Amygdala (tissue), 56 donors: ENCODE data around the gene BLOC1S2.
"Not testable (repeated sequence)": the region's sequence is repeated elsewhere in the genome, so short reads cannot be mapped to it uniquely, and the experiment has no call there.

Experiments
- DNase-seq, 56 donors: peaks; one replicate each; lab custom pipeline; 2025; lab: John Stamatoyannopoulos, UW

The BLOC1S2 gene

DNA sequence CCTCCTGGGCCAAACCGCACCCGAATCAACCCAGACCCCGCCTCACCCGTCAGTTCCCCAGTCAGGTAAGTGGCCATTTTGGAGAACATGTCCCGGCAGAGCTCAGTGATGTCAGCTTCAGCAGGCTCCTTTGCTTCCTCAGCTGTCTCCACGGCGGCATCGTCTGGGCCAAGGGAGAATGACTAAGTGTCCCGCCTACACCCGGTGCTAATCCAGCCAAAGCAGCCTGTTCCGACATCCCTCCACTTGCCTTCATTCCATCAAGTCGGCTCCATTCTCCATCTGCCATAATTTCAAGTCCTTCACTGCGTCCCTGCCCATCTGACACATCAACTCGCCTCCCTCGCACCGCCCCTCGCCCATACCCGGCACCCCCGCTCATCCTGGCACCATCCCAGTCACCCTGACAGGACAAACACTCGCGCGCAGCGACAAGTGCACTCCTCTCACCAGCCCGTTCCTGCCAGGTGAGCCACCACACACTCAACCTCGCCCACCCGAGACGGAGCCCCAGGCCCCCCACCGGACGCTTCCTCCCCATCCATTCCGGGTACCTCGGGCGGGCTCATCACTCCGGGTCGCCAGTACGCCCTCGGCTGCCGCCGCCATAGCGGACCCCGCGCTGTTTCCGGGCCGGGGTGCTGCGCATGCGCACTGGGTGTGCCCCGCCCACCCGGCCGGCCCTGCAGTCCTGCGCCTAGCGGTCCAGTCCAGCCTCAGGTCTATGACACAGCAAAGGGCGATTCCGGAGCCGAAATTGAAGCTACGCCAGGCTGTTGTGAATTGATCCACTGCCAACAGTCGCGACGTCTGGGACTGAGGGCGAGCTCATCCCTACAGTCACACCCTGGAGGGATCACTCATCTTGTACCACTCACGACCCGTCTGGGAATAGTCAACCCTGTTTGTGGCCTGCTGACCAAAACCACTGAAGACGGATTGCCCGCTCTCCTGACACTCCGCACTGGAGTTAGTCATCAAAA lies at the start of gene BLOC1S2:
Gene BLOC1S2 (minus strand): TSS at position 630 of the 983 bp plus-strand sequence. CDS start 21 bp downstream, at position 609.
- DNase-seq: peak; percentile 56 to 96 (median 86)

DNA sequence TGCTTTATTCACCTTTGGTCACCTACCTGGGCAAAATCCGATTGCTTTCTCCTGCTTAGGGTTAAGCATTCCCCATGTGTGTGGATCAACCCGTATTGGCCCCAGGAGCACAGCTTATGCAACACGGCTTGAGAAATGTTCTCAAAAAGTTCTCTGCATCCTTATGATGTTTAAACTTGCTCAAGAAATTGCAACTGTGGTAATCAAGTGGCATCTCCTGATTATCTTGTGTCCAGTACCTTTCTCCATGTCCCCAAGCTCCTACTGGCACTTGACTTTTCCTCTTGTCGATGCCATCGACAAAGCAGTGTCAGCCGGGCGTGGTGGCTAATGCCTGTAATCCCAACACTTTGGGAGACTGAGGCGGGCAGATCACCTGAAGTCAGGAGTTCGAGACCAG lies 48.3 kb upstream of the BLOC1S2 start:
- no peak for DNase-seq

DNA sequence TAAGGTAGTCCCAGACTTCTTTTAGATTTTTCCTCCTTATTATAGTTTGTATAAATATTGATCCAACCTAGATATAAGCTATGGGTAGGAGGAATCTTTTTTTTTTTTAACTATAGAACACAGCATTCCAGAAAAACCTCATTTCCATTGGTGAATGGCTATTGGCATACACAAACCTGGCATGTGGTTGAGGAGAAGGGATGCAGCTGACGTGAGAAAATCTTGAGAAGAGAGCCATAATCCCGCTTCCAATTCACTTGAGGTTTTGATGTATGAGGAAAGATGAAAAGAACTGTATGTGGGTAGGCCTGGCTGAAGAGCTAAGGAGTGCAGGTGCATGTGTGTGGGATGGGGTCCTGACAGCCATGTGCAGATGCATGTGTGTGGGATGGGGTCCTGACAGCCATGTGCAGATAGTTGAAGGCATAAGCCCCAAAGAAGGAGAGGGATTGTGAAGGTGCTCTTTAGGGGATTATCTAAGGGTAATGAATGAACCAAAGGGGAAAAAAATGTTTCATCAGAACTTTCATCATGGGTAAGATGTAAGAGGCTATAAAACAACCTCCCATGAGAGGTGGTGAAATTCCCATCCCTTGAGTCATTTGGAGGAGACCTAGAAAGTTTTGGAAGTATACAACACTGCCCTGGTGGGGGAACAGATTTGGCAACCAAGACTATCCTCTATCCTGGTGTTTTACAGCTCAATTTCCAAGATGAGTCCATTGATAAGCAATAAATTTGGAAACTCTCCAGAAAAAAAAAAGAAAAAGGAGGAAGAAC lies 47.4 kb upstream of the BLOC1S2 start:
- DNase-seq: no peak

DNA sequence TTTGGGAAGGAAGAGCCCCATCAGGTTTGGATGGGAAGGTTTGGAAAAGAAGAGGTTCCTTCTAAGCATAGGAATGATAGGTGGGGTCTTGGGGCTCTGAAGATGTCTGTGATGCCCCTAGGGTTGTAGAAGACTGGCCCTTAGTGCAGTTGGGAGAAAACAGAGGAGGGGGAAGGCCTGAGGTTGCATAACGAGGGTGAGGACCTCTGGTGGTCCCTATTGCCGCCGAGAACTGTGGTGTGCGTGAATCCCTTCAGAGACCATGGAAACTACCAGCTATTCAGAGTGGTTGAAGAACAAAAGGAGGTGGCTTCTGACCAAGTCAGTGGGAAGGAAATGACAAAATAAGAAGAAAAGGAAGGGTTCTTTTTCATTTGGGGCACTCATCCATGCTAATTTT lies 46.6 kb upstream of the BLOC1S2 start:
- DNase-seq: no peak

DNA sequence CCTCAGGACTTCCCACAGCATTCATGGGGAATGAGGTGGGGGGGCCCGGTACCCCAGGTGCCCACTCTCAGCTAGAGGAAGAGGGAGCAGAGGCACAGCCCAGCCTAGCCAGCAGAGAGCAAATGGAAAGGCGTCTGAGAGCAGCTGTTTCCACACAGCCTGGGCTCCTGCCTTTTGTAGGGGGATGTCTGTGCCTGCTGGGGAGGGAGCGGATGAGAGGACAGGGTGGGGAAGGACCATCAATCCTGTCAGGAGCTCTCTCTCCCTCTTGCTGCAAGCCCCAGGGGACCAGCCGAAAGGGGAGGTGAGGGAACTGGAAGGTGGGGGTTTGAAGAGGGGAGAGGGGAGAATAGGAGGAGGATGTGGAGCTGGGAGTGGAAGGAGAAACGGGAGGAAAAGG lies 43.6 kb upstream of the BLOC1S2 start, which contains the start of gene PKD2L1:
Gene PKD2L1 (minus strand): TSS at position 150 of the 400 bp plus-strand sequence. CDS start 125 bp downstream, at position 25.
- no peak for DNase-seq

DNA sequence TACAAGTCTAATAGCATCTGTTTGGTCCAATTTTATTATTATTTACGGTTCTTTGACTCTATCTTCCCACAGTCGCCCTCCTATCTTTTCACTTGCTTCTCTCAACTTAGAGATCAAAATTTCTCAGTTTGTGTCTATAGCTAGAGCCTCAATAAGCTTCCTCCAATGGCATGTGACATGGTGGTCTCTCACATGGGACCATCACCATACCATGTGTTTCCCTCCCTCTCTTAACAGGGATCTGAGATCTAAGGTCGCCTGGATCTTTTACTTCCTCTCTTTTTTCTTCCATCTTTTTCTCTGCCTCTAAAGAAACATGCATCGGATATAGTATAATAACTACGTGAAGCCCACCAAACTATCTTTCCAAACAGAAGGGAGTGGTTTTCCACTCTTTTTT lies 41.7 kb upstream of the BLOC1S2 start:
- DNase-seq: no peak

DNA sequence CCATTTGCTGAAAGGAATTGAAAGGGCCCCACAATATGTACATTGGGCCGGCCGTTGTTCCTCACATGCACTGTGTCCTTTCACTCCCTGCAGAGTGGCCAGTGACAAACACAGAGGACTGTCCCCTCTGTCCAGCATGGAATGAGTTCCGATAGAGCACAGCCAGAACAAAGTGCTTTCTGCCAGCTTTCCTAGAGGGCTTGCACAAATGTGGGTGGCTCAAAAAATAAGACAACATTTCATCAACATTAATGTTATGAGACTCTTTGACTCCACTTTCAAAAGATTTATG lies 41.2 kb upstream of the BLOC1S2 start:
- DNase-seq: peak in 2 of 56 donors; percentile 20 to 41

DNA sequence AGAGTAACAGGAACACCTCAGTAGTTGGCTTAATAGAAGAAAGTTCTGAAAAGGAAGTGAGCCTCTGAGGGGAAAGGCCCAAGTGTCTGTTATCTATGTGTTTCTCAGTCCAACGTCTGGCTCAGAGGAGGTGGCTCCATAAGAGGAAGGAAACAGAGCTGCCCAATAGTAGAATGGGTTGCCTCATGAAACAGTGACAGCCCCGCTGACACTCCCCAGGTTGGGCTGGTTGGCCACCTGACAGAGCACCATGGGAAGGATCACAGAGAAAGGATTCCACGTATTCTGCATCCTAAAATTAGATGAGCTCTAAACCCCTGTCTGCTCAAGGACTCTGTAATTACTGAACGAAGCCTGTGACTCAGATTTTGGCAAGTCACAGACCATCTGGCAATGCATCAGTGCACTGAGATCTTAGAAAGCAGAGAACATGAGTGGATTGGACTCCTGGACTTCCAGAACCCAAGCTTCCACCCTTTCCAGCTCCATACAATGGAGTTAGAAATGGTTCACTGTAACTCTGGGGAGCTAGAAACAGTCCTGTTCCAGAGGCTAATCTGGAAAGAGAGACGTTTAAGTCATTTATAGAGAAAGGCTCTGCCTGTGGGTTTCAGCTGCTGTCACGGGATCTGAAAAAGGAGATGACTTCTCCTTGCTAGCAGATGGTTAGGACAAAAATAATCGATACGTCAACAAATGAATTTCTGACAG lies 40.7 kb upstream of the BLOC1S2 start:
- peak in 17 of 56 donors; percentile 9 to 61 (median 28) for DNase-seq

DNA sequence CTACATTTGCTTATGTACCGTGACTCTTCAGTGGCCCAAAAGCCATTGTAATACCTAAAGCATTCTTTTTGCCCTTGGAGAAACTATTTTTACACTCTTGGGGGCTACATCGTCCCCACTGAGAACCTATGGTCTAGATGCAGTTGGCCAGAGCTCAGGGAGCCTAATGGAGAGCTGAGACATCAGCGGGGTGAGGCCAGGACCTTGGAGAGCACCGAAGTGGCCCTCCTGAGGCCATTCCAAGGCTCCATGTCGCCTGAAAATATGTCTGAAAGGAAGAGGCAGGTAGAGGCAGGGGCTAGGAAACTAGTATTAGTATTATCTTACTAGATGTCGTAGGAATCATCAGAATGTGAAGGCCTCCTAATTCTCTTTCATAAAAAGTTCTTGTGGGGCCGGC lies 38.7 kb upstream of the BLOC1S2 start:
- no peak for DNase-seq

DNA sequence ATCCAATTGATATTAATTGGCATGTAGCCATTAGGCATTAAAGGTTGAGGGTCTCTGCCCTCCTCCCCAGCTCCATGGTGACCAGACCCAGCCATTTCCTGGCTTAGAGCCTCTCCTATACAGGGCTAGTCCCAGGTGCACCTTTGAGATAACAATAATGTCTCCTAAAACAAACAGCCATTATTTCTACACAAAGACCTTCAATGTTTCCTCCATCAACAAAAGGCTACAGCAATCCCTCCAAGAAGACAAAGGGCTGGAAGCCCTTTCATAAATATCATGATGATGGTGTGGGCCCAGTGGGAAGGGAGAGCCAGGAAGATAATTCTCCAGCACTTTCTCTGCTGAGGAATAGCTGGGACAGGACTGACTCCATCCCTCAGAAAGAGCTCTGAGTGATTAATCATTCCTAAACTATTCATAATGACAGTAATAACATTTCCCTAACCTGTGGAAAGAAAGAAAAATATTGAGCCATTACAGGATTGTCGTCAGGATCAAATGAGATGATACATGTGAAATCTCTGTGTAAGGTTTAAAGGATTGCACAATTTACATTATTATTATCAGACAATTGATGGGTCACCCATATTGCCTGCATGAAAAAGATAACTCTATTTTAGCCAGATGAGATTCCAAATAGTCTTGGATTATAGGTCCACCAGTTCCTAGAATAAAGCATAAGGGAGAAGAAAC lies 33.4 kb upstream of the BLOC1S2 start:
- peak in 10 of 56 donors; percentile 3 to 58 (median 26) for DNase-seq

DNA sequence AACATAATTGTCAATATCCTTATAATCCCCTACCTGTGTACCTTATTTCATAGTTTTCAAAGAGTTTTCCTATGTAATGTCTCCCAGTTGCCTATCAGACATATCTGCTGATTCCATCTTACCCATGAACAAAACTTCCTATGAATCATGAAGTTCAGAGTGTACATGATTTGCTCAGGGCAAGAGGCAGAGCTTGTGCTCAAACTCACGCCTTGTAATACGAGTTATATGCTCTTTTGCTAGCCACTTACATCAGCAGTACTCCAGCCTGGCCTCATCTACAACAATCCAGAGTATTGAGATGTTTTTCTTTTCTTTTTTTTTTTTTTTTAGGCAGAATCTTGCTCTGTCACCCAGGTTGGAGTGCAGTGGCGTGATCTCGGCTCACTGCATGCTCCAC lies 31.7 kb upstream of the BLOC1S2 start:
- no peak for DNase-seq

DNA sequence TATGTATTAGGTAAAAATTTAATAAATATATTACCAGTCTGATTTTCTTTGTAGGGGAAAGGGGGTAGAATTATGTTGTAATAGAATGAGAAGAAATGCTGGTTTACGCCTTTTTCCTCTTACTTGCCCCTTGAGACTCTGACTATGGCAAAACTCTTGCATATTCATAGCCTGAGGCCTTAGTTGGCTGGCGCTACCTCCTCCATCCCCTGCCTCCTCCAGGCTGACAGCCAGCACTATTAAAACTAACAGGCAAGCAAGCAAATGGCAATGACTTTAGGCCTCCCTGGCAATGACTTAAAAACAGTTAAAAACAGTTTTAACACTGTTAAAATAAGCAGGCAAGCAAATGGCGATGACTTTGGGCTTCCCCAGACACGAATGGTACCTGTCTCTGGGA lies 29.1 kb upstream of the BLOC1S2 start:
- DNase-seq: peak in 1 of 56 donors; percentile 3

DNA sequence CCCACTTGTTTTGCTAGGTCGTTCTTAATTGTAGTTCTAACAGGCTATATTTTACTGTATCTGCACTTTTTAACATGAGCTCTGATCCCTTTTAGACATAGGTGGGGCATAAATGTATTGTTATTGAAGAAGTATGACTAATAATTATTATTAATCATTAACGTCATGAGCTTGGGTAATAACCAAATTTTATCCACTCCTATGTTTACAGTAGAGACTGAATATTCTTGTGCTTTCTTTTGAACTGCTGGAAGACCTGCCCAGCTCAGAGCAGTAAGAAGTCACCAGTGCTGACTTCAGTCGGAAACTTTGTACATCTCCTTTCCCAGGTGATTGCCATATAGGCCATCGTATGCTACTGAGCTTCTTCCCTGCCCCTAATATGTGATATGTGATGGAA lies 24.8 kb upstream of the BLOC1S2 start:
- no peak for DNase-seq

DNA sequence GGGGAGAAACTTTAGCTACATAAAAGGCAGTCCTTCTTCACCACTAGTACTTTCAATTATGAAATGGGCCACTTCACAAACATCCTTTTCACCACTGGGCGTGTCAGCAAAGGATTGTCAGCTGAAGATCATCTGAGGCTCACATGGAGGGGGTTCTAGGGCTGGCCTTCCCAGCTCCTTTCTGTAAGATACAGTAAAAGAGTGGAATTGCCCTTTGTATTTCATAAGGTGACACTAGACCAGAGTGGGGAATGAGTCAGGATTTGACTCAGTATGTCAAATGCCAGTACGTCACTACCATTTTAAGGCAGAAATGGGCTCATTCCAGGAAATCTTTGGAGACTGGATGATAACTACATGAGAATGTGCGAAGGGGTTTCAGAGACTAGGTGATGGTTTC lies 21.2 kb upstream of the BLOC1S2 start:
- DNase-seq: no peak

DNA sequence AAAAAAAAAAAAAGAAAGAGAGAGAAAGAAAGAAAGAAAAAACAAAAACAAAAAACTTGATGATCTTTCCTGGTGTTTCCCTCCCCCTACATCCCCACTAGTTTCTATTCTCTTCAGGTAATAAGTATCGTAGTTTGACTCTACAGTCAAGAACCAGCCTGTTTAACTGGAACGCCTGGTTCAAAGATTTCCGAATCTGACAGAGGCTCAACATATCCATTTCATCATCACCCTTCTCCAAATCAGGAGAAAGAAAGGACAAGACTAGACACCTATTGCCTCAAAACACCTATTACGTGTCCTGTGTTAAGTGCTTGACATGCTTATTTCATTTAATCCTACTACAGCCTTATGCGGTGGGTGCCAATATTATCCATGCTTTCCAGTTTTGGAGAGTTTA lies 20.4 kb upstream of the BLOC1S2 start:
- no peak for DNase-seq

DNA sequence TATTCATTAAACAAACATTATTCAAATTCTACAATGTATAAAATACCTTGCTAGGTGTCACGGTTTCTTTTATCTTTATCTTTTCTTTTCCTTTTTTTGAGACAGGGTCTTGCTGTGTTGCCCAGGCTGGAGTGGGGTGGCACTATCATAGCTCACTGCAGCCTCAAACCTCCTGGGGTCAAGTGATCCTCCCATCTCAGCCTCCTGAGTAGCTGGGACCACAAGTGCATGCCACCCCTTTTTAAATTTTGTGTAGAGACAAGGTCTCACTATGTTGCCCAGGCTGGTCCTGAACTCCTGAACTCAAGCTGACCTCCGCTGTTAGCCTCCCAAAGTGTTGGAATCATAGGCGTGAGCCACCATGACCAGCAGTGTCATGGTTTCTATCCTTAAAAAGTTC lies 17.9 kb upstream of the BLOC1S2 start:
- DNase-seq: no peak

DNA sequence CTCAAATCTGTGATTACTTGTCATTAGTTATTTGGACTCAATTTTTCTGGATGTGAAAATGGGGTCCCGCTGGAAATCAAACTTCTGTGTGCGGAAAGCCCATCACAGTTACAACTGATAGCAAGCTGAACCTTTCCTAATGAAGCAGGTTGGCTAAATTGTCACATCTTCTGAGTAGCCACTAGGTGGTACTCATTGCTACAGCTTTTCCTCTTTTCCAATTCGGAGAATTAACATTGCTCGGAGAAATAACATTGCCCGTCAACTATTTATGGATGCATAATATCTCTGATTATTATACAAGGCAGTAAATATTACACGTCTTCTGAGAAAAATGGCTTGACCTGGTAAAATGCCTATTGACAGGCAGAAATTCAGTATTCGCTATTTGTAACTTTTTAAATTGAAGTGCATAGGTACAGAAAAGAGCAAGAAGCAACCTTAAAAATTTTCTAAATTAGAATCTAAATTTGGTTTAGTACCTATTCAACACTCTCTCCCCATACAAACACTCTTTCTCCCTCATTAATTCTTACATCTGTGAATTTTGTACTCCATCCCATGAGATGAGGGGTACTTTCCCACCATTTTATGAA lies 17.3 kb upstream of the BLOC1S2 start:
- no peak for DNase-seq

DNA sequence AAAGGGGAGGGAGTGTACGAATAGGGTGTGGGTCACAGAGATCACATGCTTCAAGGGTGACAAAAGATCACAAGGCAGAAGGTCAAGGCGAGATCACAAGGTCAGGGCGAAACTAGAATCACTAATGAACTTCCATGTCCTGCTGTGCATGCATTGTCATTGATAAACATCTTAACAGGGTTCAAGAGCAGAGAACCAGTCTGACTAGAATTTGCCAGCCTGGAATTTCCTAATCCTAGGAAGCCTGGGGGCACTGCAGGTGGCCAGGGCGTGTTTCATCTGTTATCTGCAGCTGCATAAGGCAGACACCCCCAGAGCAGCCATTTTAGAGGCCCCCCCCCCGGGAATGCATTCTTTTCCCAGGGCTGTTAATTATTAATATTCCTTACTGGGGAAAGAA lies 14.6 kb upstream of the BLOC1S2 start:
- not testable (repeated sequence) for DNase-seq

DNA sequence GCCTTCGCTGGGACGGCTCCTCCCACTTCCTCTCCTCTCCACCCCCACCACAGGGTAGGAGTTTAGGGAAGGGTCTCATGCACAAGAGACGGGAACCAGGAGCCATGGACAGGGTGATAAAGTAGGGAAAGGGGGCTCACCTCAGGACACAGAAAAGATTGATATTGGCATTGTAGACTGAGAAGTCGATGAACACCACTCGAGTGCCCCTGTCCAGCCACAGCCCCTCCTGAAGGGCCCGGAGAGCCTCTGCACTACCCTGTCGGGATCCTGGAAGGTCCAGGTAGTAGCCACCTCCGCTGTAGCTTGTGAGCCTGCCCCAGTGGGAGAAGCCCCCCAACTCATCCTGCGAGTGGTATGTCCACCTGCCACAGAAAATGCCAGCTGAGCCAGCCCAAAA lies 10.8 kb upstream of the BLOC1S2 start:
- no peak for DNase-seq

DNA sequence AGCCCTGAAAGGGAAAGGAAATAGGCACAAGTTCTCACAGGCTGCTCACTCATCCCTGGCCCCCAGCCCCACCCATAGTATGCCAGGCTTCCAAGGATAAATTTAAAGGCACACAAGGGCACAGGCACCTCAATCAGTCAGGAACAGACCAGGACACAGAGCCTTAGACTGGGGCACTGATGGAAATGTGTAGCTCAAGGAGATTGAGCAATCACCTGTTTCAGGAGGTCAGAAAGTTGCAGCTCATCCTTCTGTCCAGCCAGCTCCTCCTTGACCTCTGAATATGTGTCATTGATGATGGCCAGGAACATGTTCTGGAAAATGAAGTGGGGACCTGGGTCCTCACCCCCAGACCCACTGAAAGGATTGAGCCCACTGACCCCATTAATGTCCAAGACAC lies 6.6 kb upstream of the BLOC1S2 start:
- no peak for DNase-seq
